Measurements from ENCODE around the gene ATOH8.
"Not testable (repeated sequence)": the region's sequence is repeated elsewhere in the genome, so short reads cannot be mapped to it uniquely, and the experiment has no call there.

Gene ATOH8

GRCh38 chr2:85711578-85712060, 42.2 kb upstream of the ATOH8 start:
- POLR2A ChIA-PET, result no interaction called here
- CTCF ChIA-PET, result interaction anchor here (1.1 to 25.5 kb wide), 6 partner anchors 9 to 103 kb away, joined by 3 to 915 read pairs (median 106); no protein-coding TSS in a partner anchor
- no peak overlapping the region for H3K4me3 ChIP-seq (ENCODE audit: low read depth, low read length)
- TF ChIP-seq CTCF (IDR thresholded peaks at IDR 0.05; ENCODE audit: insufficient read depth, low read length, missing control alignments), result no peak
- DNase-seq (ENCODE audit: low read depth, low spot score), result no peak

GRCh38 chr2:85712336-85712735, 41.5 kb upstream of the ATOH8 start:
- POLR2A ChIA-PET, result no interaction called here
- CTCF ChIA-PET, result interaction anchor here (0.8 to 25.5 kb wide), 8 partner anchors 8 to 102 kb away, joined by 3 to 915 read pairs (median 4); no protein-coding TSS in a partner anchor
- DNase-seq (ENCODE audit: low read depth, low spot score), result no peak
- TF ChIP-seq CTCF (IDR thresholded peaks at IDR 0.05; ENCODE audit: insufficient read depth, low read length, missing control alignments), result no peak
- no peak overlapping the region for H3K4me3 ChIP-seq (ENCODE audit: low read depth, low read length)

GRCh38 chr2:85712849-85713612, 40.8 kb upstream of the ATOH8 start:
- no peak overlapping the region for H3K4me3 ChIP-seq (ENCODE audit: low read depth, low read length)
- ChIA-PET CTCF (interaction anchor here (0.8 to 25.5 kb wide), 8 partner anchors 5 to 101 kb away, joined by 3 to 915 read pairs (median 106); no protein-coding TSS in a partner anchor), POLR2A (no interaction called here)
- DNase-seq (ENCODE audit: low read depth, low spot score), result no peak
- TF ChIP-seq CTCF (IDR thresholded peaks at IDR 0.05; ENCODE audit: insufficient read depth, low read length, missing control alignments), result no peak

GRCh38 chr2:85713836-85714235, 40.0 kb upstream of the ATOH8 start:
- no peak for DNase-seq (ENCODE audit: low read depth, low spot score)
- no peak for TF ChIP-seq CTCF (IDR thresholded peaks at IDR 0.05; ENCODE audit: insufficient read depth, low read length, missing control alignments)
- ChIA-PET CTCF (interaction anchor here (1.8 to 25.5 kb wide), 4 partner anchors 6 to 114 kb away, joined by 6 to 915 read pairs (median 221); no protein-coding TSS in a partner anchor), POLR2A (no interaction called here)
- no peak overlapping the region for H3K4me3 ChIP-seq (ENCODE audit: low read depth, low read length)

- DNase-seq (ENCODE audit: low read depth, low spot score); POLR2A ChIA-PET; H3K4me3 ChIP-seq (ENCODE audit: low read depth, low read length): not testable (repeated sequence)
- CTCF ChIA-PET, result interaction anchor here (0.8 to 25.5 kb wide), 7 partner anchors 6 to 113 kb away, joined by 3 to 915 read pairs (median 8); no protein-coding TSS in a partner anchor
Measured at GRCh38 chr2:85714421-85714820, 39.4 kb upstream of the ATOH8 start.

- H3K4me3 ChIP-seq (ENCODE audit: low read depth, low read length), result no peak overlapping the region
- POLR2A ChIA-PET, result no interaction called here
- no peak for TF ChIP-seq CTCF (IDR thresholded peaks at IDR 0.05; ENCODE audit: insufficient read depth, low read length, missing control alignments)
- CTCF ChIA-PET, result interaction anchor here (0.8 to 25.5 kb wide), 7 partner anchors 7 to 113 kb away, joined by 3 to 915 read pairs (median 6); no protein-coding TSS in a partner anchor
- no peak for DNase-seq (ENCODE audit: low read depth, low spot score)
Measured at GRCh38 chr2:85714841-85715240, 39.0 kb upstream of the ATOH8 start.

All from AG04449 (cell line).